PFSK-1 (cell line): ENCODE measurements around the gene CREB3L2.

Experiments
- POLR2AphosphoS5 ChIP-seq: IDR thresholded peaks from 2 replicates; pipeline ENCODE4 v1.6.1; 2012; ENCODE audit warnings: low read depth, mild to moderate bottlenecking, control low read depth, low read length, moderate library complexity
- SIN3A ChIP-seq: IDR thresholded peaks from 2 replicates; pipeline ENCODE4 v1.6.1; 2012; ENCODE audit warnings: mild to moderate bottlenecking, low read length, moderate library complexity, borderline replicate concordance; ENCODE audit not compliant: insufficient read depth
- TAF1 ChIP-seq: IDR thresholded peaks from 2 replicates; pipeline ENCODE4 v1.6.1; 2012; ENCODE audit warnings: low read length, control low read depth, borderline replicate concordance; ENCODE audit not compliant: insufficient read depth

DNA sequence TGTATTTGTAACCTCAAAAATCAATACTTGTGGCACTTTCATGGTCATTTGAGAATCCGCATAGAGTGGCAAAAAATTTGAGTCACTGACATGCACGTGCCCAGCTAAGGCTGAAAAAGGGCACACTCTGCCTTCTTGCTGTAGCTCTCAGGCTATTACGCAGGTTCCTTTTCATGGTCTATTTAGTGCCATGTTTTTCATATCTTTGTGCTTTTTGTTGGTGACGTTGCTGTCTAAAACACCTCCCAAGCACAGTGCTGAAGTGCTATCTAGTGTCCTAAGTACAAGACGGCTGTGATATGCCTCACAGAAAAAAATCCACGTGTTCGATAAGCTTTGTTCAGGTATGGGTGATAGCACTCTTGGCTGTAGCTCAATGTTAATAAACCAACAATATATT is 50.9 kb downstream of the CREB3L2 start:
- TF ChIP-seq POLR2AphosphoS5 (no peak), TAF1 (no peak), SIN3A (no peak)
